GM19035 (cell line): Measurements from ENCODE around the gene TMEM200B.
"Not testable (repeated sequence)": the region's sequence is repeated elsewhere in the genome, so short reads cannot be mapped to it uniquely, and the experiment has no call there.

Experiments
- ATAC-seq: cut with Tn5 transposase; IDR thresholded peaks from one replicate; pipeline ENCODE4 v1.9.1; 2021; ENCODE audit not compliant: unreplicated experiment

TMEM200B gene

GRCh38 chr1:29112705-29113412, 10.8 kb downstream of the TMEM200B start:
- ATAC-seq = no peak

DNA sequence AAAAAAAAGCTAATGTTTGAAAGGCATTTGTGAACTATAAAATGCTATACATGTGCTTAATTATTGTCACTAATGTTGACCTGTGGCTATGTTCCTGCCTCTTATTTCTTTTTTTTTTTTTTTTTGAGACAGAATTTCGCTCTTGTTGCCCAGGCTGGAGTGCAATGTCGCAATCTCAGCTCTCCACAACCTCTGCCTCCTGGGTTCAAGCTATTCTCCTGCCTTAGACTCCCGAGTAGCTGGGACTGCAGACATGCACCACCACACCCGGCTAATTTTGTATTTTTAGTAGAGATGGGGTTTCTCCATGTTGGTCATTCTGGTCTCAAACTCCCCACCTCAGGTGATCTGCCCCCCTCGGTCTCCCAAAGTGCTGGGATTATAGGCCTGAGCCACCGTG, 15.7 kb downstream of the TMEM200B start:
- not testable (repeated sequence) for ATAC-seq

- ATAC-seq = no peak
Observed at GRCh38 chr1:29105822-29106221, 17.9 kb downstream of the TMEM200B start.

DNA sequence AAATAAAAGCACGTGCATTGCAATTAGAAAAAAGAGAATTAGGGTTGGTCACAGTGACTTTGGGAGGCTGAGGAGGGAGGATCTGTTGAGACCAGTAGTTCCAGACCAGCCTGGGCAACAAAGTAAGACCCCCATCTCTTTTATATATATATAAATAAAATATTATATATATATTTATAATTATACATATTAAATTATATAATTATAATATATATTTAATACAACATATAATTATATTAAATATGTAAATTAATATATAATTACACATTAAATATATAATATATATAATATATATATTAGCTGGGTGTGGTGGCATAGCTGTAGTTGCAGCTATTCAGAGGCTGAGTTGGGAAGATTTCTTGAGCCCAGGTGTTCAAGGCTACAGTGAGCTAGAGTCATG, 23.2 kb downstream of the TMEM200B start:
- no peak for ATAC-seq

DNA sequence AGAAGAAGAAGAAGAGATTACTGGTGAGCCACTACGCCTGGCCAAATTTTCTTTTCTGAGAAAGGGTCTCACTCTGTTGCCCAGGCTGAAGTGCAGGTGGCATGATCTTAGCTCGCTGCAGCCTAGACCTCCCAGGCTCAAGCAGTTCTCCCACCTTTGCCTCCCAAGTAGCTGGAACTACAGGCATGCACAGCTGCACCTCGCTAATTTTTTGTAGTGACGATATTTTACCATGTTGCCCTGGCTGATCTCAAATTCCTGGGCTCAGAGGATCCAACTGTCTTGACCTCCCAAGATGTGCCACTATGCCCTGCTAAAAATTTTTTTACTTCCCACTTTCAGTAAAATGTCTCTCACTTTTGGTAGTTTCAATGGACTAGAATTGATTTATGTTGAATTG, 24.4 kb downstream of the TMEM200B start:
- ATAC-seq = no peak

GRCh38 chr1:29096231-29096886, 27.3 kb downstream of the TMEM200B start:
- ATAC-seq = no peak

DNA sequence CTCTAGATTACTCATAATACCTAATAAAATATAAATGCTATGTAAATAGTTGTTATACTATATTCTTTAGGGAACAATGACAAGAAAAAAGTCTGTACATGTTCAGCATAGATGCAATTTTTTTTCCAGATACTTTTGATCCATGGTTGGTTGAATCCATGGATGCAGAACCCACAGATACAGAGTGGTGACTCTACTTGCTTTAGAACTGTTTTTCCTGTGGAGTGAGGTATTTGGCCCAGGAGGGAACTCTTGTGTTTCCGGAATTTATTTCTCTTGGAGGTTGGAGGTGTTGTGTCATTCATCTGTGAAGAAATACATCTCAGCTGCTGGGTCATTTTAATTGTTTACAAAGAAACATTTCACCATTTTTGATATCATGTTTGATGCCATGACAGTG, 28.7 kb downstream of the TMEM200B start:
- ATAC-seq = no peak

DNA sequence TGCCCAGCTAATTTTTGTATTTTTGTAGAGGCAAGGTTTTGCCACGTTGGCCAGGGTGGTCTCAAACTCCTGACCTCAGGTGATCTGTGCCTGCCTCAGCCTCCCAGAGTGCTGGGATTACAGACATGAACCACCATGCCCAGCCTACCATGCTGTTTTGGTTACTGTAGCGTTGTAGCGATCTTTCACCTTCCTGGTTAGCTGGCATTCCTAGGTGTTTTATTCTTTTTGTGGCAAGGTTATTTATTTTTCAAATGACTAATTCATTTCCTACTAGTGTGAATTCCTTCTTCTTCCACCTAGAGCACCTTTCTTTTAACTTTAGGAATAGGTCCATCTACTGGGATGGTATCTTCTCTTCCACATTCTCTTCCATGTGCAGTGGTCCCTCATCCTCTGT, 29.3 kb downstream of the TMEM200B start:
- ATAC-seq = no peak

DNA sequence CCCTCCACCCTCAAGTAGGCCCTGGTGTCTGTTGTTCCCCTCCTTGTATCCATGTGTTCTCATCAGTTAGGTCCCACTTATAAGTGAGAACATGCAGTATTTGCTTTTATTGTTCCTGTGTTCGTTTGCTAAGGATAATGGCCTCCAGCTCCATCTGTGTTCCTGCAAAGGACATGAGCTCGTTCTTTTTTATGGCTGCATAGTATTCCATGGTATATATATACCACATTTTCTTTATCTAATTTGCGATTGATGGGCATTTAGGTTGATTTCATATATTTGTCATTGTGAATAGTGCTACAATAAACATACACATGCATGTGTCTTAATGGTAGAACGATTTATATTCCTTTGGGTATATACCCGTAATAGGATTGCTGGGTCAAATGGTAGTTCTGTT, 31.0 kb downstream of the TMEM200B start:
- ATAC-seq = not testable (repeated sequence)

DNA sequence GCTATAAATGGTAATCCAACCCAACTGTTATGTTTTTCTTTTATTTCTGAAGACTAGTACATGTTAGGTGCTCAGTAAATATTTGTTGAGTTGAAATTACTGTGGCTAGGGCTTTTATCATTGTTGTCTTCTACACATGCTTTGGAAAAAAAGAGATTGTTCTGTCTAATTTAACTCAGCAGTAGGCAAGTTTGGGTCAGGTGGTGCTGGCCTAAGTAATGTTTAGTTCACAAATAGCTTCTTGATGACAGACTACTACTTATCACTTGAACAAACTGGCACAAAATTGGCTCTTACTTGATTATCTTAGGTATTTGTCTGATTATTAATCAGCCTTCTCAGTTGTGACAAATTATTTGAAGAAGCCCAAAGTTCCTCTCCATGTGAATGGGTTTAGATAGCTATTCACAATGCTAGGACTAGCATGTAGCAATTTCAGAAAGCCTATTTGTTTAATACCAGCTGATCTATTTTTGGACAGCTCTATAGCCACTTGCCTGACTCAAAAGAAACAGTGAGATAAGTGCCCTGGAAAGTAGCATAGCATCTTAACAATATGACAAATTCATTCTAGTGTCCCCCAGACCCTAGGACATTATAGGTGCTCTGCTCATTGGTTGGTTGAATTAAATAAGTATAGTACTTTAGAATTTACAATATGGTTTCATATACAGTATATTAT, 32.6 kb downstream of the TMEM200B start:
- no peak for ATAC-seq

DNA sequence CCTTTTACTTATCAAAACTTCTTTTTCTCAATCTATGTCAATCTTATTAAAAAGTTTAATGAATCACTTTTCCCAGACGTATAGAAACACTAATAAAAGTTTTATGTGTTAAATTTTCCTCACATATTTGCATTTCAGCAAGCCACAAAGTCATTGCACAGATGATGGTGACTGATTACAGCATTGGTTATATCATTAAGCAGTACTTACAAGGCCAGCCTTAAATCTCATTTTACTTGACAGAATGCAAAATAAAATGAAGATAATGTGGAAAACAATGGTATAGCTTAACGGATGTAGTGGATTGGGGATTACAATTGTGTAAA, 39.5 kb downstream of the TMEM200B start:
- no peak for ATAC-seq

DNA sequence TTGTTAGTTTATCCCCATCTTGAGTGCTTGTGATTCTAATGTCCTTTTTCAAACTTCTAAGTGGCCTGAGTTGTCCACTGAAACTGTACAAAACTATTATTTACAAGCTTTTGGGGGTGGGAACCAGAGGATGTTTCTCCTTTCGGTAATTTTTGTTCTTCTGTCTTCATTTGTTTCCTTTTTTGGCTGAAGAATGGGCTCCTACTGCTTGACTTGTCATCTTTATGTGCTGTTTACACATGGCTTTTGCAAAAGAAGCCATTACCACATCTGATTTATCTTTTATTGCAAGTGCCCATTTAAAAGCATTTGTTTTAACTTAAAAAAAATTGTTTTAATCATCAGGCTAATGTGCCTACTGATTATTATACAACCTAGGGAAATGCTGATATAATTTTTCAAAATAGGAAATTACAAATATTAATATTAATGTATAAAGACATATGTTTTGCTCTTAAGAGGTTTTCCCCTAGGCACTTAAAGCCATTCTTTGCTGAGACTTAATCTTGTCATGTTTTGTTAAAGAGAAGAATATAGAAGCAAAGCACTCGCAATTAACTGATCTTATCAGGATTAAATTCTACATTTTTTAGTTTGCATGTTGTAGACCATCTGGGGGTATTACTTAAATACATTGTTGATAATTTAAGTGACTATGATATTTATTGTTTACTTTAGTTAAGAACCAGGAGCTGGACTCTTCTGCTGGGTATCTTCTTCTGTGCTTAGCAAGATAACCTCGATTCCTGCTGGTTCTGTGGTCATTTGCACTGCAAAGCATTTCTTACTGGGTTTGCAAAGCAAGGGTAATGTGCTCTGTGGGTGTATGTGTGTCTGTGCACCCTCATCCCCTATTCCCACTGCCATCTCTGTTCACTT, 40.1 kb downstream of the TMEM200B start:
- no peak for ATAC-seq

DNA sequence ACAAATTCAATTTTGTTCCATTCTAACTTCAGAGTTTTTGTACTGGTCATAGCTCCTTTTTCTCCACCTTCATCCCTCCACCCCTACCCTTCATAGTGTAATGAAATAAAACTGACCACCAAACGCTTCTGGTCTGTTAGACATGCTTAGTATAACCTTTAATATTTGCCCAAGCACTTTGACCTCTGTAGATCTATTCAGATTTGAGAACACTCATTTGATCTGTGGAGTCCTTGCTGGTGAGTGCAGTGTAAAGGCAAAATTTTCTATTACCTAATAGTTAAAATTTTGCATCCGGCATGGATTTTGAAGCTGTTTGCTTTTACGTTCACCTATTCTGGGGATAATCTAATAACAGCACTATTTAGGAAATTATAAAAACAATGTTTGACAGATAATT, 41.2 kb downstream of the TMEM200B start:
- ATAC-seq = no peak

- ATAC-seq = no peak
Observed at GRCh38 chr1:29081201-29081600, 42.5 kb downstream of the TMEM200B start.

- not testable (repeated sequence) for ATAC-seq
Observed at GRCh38 chr1:29079916-29080629, 43.6 kb downstream of the TMEM200B start.

- no peak for ATAC-seq
Observed at GRCh38 chr1:29077155-29077554, 46.5 kb downstream of the TMEM200B start.
